H9 (cell line): ENCODE measurements around the gene FASTKD1. TPM values are rescaled to one million over a fixed set of nuclear protein-coding genes. Genes with fewer than 3 reads are reported as not detected.

ENCODE experiments used
- DNase-seq: peaks from one replicate; pipeline ENCODE4 v3.0.0-alpha.2; 2017
- H2AFZ ChIP-seq: one replicate; pipeline ENCODE4 v1.6.1; 2013; ENCODE audit warnings: mild to moderate bottlenecking, low read length, control low read depth, moderate library complexity
- H2AK5ac ChIP-seq: 2 replicates; pipeline ENCODE4 v1.6.1; 2013; ENCODE audit warnings: low read length, control low read depth, mixed read lengths; ENCODE audit not compliant: insufficient read length
- H2BK120ac ChIP-seq: one replicate; pipeline ENCODE4 v1.6.1; 2013; ENCODE audit warnings: low read depth, mild to moderate bottlenecking, low read length, control low read depth, inconsistent platforms; ENCODE audit not compliant: poor library complexity, severe bottlenecking
- H2BK12ac ChIP-seq: 2 replicates; pipeline ENCODE4 v1.6.1; 2013; ENCODE audit warnings: low read length, control low read depth, mixed read lengths, low read depth; ENCODE audit not compliant: insufficient read length
- H2BK15ac ChIP-seq: 2 replicates; pipeline ENCODE4 v1.6.1; 2013; ENCODE audit warnings: low read depth, low read length, control low read depth
- H2BK20ac ChIP-seq: one replicate; pipeline ENCODE4 v1.6.1; 2013; ENCODE audit warnings: low read depth, mild to moderate bottlenecking, low read length, control low read depth, inconsistent platforms; ENCODE audit not compliant: poor library complexity, severe bottlenecking
- H2BK5ac ChIP-seq: 2 replicates; pipeline ENCODE4 v1.6.1; 2013; ENCODE audit warnings: low read length, control low read depth, mixed read lengths; ENCODE audit not compliant: insufficient read length
- H3K14ac ChIP-seq: 2 replicates; pipeline ENCODE4 v1.6.1; 2013; ENCODE audit warnings: low read length, control low read depth; ENCODE audit not compliant: insufficient read depth
- H3K18ac ChIP-seq: 2 replicates; pipeline ENCODE4 v1.6.1; 2013; ENCODE audit warnings: low read depth, mild to moderate bottlenecking, mixed read lengths, low read length, control low read depth; ENCODE audit not compliant: insufficient read length
- H3K23ac ChIP-seq: 2 replicates; pipeline ENCODE4 v1.6.1; 2013; ENCODE audit warnings: low read length, control low read depth, mixed read lengths, low read depth; ENCODE audit not compliant: insufficient read length
- H3K23me2 ChIP-seq: 2 replicates; pipeline ENCODE4 v1.6.1; 2013; ENCODE audit warnings: low read depth, mild to moderate bottlenecking, mixed read lengths, low read length, control low read depth; ENCODE audit not compliant: insufficient read length, poor library complexity, severe bottlenecking
- H3K27ac ChIP-seq: 2 replicates; pipeline ENCODE4 v1.5.1; 2013; ENCODE audit warnings: low read length, control low read depth, mixed read lengths, low read depth; ENCODE audit not compliant: insufficient read length
- H3K27me3 ChIP-seq: 2 replicates; pipeline ENCODE4 v1.6.1; 2013; ENCODE audit warnings: low read length, control low read depth, inconsistent platforms; ENCODE audit not compliant: insufficient read depth
- H3K4ac ChIP-seq: 2 replicates; pipeline ENCODE4 v1.6.1; 2013; ENCODE audit warnings: low read depth, mild to moderate bottlenecking, control low read depth, inconsistent platforms, low read length, moderate library complexity
- H3K4me1 ChIP-seq: 2 replicates; pipeline ENCODE4 v1.6.1; 2013; ENCODE audit warnings: low read length, control low read depth, inconsistent platforms; ENCODE audit not compliant: insufficient read depth
- H3K4me2 ChIP-seq: 2 replicates; pipeline ENCODE4 v1.6.1; 2013; ENCODE audit warnings: low read length, control low read depth, mixed read lengths; ENCODE audit not compliant: insufficient read length, insufficient read depth
- H3K56ac ChIP-seq: 2 replicates; pipeline ENCODE4 v1.6.1; 2013; ENCODE audit warnings: low read depth, mild to moderate bottlenecking, mixed read lengths, low read length, control low read depth; ENCODE audit not compliant: insufficient read length
- H3K79me1 ChIP-seq: 2 replicates; pipeline ENCODE4 v1.6.1; 2013; ENCODE audit warnings: low read depth, mild to moderate bottlenecking, moderate library complexity, low read length, control low read depth, inconsistent platforms; ENCODE audit not compliant: insufficient read depth, poor library complexity, severe bottlenecking
- H3K79me2 ChIP-seq: 2 replicates; pipeline ENCODE4 v1.6.1; 2013; ENCODE audit warnings: low read length, control low read depth, inconsistent platforms; ENCODE audit not compliant: insufficient read depth
- H3K9ac ChIP-seq: 2 replicates; pipeline ENCODE4 v1.6.1; 2013; ENCODE audit warnings: low read length, control low read depth, mixed read lengths; ENCODE audit not compliant: insufficient read length; ENCODE audit errors: extremely low read depth
- H3K9me3 ChIP-seq: one replicate; pipeline ENCODE4 v1.6.1; 2013; ENCODE audit warnings: low read depth, low read length, inconsistent platforms; ENCODE audit not compliant: control insufficient read depth
- H3T11ph ChIP-seq: one replicate; pipeline ENCODE4 v1.6.1; 2013; ENCODE audit warnings: mild to moderate bottlenecking, low read length, control low read depth, inconsistent platforms
- H4K20me1 ChIP-seq: one replicate; pipeline ENCODE4 v1.6.1; 2013; ENCODE audit not compliant: control insufficient read depth, insufficient read length, insufficient read depth
- H4K5ac ChIP-seq: 2 replicates; pipeline ENCODE4 v1.6.1; 2013; ENCODE audit warnings: low read depth, mild to moderate bottlenecking, mixed read lengths, low read length, control low read depth; ENCODE audit not compliant: insufficient read length
- H4K8ac ChIP-seq: replicated peaks from 2 replicates; pipeline ENCODE4 v1.6.1; 2013; ENCODE audit warnings: low read length, control low read depth, mixed read lengths, low read depth; ENCODE audit not compliant: insufficient read length
- H4K91ac ChIP-seq: 2 replicates; pipeline ENCODE4 v1.6.1; 2013; ENCODE audit warnings: low read depth, mild to moderate bottlenecking, moderate library complexity, mixed read lengths, low read length, control low read depth; ENCODE audit not compliant: insufficient read length
- H3K27ac Mint-ChIP-seq, 3 experiments: 2 replicates in 2 of 3; 3 replicates in 1 of 3; pipeline ENCODE4 v1.8.0; 2020 to 2021; ENCODE audit warnings: mixed read lengths in 3 of 3, mild to moderate bottlenecking in 1 of 3, moderate library complexity in 1 of 3
- H3K27me3 Mint-ChIP-seq: 2 replicates; pipeline ENCODE4 v1.8.0; 2021; ENCODE audit warnings: low read depth, mild to moderate bottlenecking, moderate library complexity, mixed read lengths
- H3K36me3 Mint-ChIP-seq, 3 experiments: 2 replicates in 2 of 3; 3 replicates in 1 of 3; pipeline ENCODE4 v1.8.0; 2020 to 2021; ENCODE audit warnings: low read depth in 3 of 3, mixed read lengths in 3 of 3; ENCODE audit not compliant: insufficient read depth in 1 of 3
- H3K4me1 Mint-ChIP-seq, 2 experiments: 2 replicates each; pipeline ENCODE4 v1.8.0; 2020; ENCODE audit warnings: mixed read lengths in 2 of 2
- H3K4me3 Mint-ChIP-seq, 2 experiments: 2 replicates in 1 of 2; 3 replicates in 1 of 2; pipeline ENCODE4 v1.8.0; 2020 to 2021; ENCODE audit warnings: mild to moderate bottlenecking in 2 of 2, mixed read lengths in 2 of 2, moderate library complexity in 1 of 2
- H3K9me3 Mint-ChIP-seq, 2 experiments: 2 replicates in 1 of 2; 3 replicates in 1 of 2; pipeline ENCODE4 v1.8.0; 2020; ENCODE audit warnings: mild to moderate bottlenecking in 2 of 2, mixed read lengths in 2 of 2, moderate library complexity in 1 of 2
- WGBS: extraction: QIAGEN DNeasy Blood & Tissue Kit; methylation state at CpG from one replicate; pipeline ENCODE4 v1.1.7; 2013; ENCODE audit warnings: missing lambda C conversion rate, low lambda C conversion rate, mixed read lengths; ENCODE audit not compliant: insufficient read length; ENCODE audit errors: extremely low coverage; 5-methylcytosine and 5-hydroxymethylcytosine counted together
- total RNA-seq: library from RNA; stranded (reverse); gene quantifications from 2 replicates; pipeline ENCODE4 v1.2.1, GENCODE V29; 2021
- TF ChIP-seq, protein P1 (sequence below): fragments of 200-600 bp; sonication (generic); conservative IDR thresholded peaks from 3 replicates; pipeline ENCODE4 v1.8.0; 2021; ENCODE audit warnings: antibody characterized with exemption, mild to moderate bottlenecking

The FASTKD1 gene
- total RNA-seq, 1 experiment from 2014 or later, result 47.6 TPM

DNA sequence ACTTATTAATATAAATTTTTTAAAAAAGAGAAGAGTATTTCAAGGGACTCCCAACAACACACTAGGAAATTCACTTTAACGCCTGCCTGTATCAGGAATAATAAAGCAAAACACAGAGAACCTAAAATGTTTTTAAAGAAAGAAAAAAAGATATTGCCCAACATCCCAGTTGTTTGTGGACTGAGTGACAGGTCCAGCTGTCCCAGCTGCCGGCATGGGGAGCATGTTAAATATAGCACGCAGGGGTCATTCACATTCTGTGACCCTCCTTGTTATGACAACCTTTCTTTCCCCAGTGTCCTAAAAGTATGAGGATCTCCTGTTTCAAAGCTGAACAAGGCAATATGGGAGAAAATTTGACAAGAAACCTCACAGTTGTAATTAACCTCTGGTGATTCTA is 59.7 kb downstream of the FASTKD1 start:
- no peak overlapping the region for H3K27ac ChIP-seq
- no peaks in the 10 kb centered on the region for H3K79me1 ChIP-seq
- no peak overlapping the region for H2BK15ac ChIP-seq
- H3K79me2 ChIP-seq, result no peaks in the 10 kb centered on the region
- no peak overlapping the region for H3K23ac ChIP-seq
- Mint-ChIP-seq H3K36me3 (no peaks in the 10 kb centered on the region), H3K9me3 (no peaks in the 10 kb centered on the region), H3K27ac (no peak overlapping the region), H3K4me3 (no peak overlapping the region), H3K4me1 (peaks cover 7 to 14% of the 10 kb centered on the region in 2 experiments), H3K27me3 (no peaks in the 10 kb centered on the region; the same call in 1 of the 2 replicates)
- no peak overlapping the region for H4K5ac ChIP-seq
- no peak overlapping the region for H3K4me2 ChIP-seq
- no peaks in the 10 kb centered on the region for H3K9me3 ChIP-seq
- no peak overlapping the region for H3K9ac ChIP-seq
- DNase-seq, result no peak
- H2AFZ ChIP-seq, result no peak overlapping the region
- no peaks in the 10 kb centered on the region for H3K4me1 ChIP-seq
- no peak overlapping the region for H4K8ac ChIP-seq
- no peak overlapping the region for H2BK5ac ChIP-seq
- no peaks in the 10 kb centered on the region for H4K20me1 ChIP-seq
- H3K4ac ChIP-seq, result no peak overlapping the region
- no CpG with 5 or more reads among the region's 3 CpGs for WGBS
- H2BK12ac ChIP-seq, result no peak overlapping the region
- TF ChIP-seq, protein P1, sequence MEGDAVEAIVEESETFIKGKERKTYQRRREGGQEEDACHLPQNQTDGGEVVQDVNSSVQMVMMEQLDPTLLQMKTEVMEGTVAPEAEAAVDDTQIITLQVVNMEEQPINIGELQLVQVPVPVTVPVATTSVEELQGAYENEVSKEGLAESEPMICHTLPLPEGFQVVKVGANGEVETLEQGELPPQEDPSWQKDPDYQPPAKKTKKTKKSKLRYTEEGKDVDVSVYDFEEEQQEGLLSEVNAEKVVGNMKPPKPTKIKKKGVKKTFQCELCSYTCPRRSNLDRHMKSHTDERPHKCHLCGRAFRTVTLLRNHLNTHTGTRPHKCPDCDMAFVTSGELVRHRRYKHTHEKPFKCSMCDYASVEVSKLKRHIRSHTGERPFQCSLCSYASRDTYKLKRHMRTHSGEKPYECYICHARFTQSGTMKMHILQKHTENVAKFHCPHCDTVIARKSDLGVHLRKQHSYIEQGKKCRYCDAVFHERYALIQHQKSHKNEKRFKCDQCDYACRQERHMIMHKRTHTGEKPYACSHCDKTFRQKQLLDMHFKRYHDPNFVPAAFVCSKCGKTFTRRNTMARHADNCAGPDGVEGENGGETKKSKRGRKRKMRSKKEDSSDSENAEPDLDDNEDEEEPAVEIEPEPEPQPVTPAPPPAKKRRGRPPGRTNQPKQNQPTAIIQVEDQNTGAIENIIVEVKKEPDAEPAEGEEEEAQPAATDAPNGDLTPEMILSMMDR, result no peak
- H3K18ac ChIP-seq, result no peak overlapping the region
- no peak overlapping the region for H3K56ac ChIP-seq
- no peak overlapping the region for H3K14ac ChIP-seq
- H3T11ph ChIP-seq, result no peak overlapping the region
- no peak overlapping the region for H2BK20ac ChIP-seq
- no peak overlapping the region for H2AK5ac ChIP-seq
- H2BK120ac ChIP-seq, result peak overlapping the region; percentile 61
- H4K91ac ChIP-seq, result no peak overlapping the region
- no peaks in the 10 kb centered on the region for H3K23me2 ChIP-seq
- H3K27me3 ChIP-seq, result no peaks in the 10 kb centered on the region
